Neural cell (in vitro differentiated cells): ENCODE results near the gene SNRNP70.

Source experiments
- RAD21 ChIP-seq: fragments of 450-650 bp; conservative IDR thresholded peaks from 2 replicates; pipeline ENCODE4 v1.6.1; 2014; ENCODE audit warnings: antibody characterized with exemption, mild to moderate bottlenecking, moderate library complexity
- TF ChIP-seq, protein P1 (sequence below): fragments of 450-650 bp; IDR thresholded peaks from 2 replicates; pipeline ENCODE4 v1.5.1; 2014; ENCODE audit warnings: antibody characterized with exemption, mild to moderate bottlenecking, moderate library complexity; ENCODE audit not compliant: poor library complexity, severe bottlenecking

DNA sequence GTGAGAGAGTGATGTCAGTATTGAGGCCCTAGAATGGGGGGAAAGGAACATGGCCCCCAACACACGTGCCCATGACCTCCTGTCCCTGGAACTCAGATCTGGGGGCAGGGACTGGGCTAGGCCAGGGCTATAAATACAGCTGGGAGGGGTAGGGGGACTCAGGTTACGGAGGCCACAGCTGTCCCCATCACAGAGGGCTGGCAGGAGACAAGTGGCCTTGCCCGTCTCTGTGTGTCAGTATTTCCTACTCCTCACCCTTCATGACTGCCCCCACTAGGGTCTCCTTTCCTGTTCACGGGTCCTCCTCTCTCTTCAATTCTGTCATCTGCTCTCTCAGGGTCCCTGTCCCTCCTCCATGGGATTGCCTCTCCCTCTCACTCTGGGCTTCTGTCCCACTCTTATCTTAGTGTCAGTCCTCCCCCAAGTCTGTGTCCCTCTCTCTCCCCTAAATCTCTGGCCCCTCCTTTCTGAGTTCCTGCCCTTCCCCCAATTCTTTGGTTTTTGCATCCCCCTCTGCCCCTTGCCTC, 70.6 kb downstream of the SNRNP70 start:
- TF ChIP-seq, protein P1, sequence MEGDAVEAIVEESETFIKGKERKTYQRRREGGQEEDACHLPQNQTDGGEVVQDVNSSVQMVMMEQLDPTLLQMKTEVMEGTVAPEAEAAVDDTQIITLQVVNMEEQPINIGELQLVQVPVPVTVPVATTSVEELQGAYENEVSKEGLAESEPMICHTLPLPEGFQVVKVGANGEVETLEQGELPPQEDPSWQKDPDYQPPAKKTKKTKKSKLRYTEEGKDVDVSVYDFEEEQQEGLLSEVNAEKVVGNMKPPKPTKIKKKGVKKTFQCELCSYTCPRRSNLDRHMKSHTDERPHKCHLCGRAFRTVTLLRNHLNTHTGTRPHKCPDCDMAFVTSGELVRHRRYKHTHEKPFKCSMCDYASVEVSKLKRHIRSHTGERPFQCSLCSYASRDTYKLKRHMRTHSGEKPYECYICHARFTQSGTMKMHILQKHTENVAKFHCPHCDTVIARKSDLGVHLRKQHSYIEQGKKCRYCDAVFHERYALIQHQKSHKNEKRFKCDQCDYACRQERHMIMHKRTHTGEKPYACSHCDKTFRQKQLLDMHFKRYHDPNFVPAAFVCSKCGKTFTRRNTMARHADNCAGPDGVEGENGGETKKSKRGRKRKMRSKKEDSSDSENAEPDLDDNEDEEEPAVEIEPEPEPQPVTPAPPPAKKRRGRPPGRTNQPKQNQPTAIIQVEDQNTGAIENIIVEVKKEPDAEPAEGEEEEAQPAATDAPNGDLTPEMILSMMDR, result no peak
- TF ChIP-seq RAD21, result no peak
